WI38 (cell line): Measurements from ENCODE around the gene EOLA1.
"Not testable (repeated sequence)": the region's sequence is repeated elsewhere in the genome, so short reads cannot be mapped to it uniquely, and the experiment has no call there.

Experiments
- H3K4me3 ChIP-seq: 2 replicates; pipeline ENCODE4 v1.5.1; 2011; ENCODE audit warnings: low read depth, mild to moderate bottlenecking, control low read depth, low read length
- TF ChIP-seq, protein P1 (sequence below): IDR thresholded peaks from 2 replicates; pipeline ENCODE4 v1.5.1; 2012; ENCODE audit warnings: low read depth, mild to moderate bottlenecking, control low read depth, low read length

Gene EOLA1

DNA sequence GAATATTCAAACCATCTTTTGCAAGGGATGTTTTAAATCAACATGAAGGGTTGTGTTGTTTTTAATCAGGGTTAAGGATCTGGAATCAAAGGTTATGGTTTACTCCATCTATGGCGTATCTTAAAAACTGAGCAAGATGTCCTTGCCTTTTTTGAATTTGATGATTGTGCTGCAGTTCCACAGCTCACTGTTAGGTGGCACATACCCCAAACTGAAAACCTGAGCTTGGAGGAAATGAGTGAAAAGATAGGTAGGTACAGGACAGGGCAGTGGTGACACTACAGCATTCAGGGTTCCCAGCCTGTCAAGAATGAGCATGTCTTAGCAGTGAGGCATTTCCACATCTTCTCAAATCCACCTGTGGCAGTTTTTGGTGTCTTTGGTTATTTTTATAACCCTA is 13.1 kb upstream of the EOLA1 start:
- TF ChIP-seq, protein P1, sequence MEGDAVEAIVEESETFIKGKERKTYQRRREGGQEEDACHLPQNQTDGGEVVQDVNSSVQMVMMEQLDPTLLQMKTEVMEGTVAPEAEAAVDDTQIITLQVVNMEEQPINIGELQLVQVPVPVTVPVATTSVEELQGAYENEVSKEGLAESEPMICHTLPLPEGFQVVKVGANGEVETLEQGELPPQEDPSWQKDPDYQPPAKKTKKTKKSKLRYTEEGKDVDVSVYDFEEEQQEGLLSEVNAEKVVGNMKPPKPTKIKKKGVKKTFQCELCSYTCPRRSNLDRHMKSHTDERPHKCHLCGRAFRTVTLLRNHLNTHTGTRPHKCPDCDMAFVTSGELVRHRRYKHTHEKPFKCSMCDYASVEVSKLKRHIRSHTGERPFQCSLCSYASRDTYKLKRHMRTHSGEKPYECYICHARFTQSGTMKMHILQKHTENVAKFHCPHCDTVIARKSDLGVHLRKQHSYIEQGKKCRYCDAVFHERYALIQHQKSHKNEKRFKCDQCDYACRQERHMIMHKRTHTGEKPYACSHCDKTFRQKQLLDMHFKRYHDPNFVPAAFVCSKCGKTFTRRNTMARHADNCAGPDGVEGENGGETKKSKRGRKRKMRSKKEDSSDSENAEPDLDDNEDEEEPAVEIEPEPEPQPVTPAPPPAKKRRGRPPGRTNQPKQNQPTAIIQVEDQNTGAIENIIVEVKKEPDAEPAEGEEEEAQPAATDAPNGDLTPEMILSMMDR: peak; percentile 45
- H3K4me3 ChIP-seq: no peak overlapping the region

DNA sequence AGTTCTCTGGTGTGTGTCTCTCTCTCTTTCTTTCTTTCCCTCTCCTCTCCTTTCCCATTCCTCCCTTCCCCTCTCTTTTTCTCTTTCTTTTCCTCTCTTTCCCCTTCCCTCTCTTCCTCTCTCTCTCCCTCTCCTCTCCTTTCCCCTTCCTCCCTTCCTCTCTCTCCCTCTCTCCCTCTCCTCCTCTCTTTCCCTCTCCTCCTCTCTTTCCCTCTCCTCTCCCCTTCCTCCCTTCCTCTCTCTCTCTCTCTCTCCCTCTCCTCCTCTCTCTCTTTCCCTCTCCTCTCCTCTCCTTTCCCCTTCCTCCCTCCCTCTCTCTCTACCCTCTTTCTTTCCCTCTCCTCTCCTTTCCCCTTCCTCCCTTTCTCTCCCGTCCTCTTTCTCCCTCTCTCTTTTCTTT is 12.4 kb upstream of the EOLA1 start:
- no peak overlapping the region for H3K4me3 ChIP-seq
- TF ChIP-seq, protein P1: no peak

DNA sequence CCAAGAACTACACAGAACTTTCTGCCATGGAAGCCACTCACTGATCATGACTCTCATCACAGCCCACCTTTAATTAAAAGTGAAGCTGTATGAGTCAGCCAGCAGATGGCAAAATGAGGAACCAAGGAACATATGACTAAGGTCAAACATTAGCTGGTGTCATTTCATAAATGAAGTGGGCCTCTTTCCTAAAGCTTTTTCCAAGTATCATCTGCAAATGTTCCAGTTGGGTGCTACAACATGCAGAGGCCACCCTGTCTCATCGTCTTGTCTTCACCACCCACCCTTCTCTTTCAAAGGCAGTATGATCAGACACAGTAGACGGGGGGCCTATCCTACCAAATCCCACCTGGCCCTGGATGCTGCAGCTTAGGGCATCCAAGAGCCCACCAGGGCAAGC is 9.2 kb upstream of the EOLA1 start:
- H3K4me3 ChIP-seq: no peak overlapping the region
- TF ChIP-seq, protein P1: no peak

DNA sequence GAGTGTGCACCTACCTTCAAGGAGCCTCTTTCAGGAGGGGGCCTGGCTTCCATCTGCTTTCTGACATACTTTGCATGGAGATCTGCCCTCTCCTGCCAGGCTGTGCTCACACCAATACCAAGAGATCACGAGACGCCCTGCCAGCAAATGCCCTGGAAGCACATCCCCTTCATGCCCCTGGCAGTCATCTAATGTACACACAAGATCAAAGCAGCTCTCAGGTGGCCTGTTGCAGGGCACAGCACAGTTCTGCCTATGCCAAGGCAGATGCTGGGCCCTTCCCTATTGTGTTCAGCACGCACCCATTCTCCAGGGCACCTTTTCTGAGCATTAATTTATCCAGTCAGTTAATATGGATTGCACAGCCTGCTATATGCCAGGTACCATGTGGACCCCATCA is 7.9 kb upstream of the EOLA1 start:
- not testable (repeated sequence) for H3K4me3 ChIP-seq

DNA sequence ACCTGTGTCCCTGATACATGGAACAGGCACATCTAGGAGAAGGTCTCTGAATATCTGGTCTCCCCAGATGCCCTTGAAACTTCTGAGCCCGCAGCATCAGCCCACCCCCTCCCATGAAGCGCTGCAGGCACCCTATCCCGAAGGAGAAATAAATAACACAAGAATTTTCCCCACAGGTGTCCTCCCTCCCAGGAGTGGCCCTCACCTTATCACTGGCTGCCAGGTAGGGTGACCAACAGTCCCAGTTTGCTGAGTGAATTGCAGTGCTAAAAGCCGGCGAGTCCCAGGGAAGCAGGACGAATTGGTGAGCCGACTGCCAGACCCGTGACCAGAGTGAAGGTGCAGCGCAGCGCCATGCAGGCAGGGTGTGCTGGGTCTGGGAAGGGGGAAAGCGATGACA is 6.8 kb upstream of the EOLA1 start:
- H3K4me3 ChIP-seq: not testable (repeated sequence)

DNA sequence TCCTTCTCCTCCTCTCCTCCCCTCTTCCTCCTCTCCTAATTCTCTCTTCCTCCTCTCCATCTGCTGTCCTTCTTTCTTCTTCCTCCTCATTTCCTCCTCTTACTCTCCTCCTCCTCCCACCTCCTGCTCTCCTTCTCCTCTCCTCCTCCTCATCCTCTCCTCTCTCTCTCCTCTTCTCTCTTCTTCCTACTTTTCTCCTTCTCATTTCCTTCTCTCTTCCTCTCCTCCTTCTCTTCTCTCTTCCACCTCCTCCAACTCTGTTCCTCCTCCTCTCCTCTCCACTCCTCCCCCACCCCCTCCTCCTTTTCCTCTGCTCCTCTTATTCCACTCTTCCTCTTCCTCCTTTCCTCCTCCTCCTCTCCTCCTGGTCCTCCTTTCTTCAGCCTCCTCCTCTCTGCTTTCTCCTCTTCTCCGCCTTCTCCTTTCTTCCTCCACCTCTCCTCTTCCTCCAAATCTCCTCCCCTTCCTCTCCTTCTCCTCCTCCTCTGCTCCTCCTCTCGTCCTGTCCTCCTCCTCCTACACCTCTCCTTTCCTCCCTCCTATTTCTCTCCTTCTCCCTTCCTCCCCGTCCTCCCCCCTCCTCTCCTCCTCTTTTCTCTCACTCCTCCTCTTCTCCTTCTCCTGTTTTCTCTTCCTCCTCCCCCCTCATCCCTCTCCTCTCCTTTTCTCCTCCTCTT is 5.7 kb upstream of the EOLA1 start:
- not testable (repeated sequence) for H3K4me3 ChIP-seq

DNA sequence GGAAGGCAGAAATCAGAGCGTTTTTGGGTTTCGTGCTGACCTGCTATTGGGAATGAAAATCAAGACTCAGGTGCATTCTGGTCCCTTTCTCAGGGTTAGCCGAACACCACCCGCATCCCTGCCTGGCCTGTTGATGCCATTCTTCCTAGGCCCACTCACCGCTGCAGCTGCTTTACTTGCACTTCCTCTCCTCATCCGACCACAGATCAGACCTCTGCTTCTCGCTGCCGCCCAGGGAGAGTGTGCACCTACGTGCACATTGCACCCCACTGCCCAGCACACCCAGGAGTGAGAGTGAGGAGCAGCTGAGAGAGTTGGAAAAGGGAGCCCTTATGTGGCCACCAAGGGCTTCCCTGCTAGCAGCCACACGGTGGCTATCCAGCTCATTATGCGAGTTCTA is 3.3 kb upstream of the EOLA1 start:
- not testable (repeated sequence) for H3K4me3 ChIP-seq

DNA sequence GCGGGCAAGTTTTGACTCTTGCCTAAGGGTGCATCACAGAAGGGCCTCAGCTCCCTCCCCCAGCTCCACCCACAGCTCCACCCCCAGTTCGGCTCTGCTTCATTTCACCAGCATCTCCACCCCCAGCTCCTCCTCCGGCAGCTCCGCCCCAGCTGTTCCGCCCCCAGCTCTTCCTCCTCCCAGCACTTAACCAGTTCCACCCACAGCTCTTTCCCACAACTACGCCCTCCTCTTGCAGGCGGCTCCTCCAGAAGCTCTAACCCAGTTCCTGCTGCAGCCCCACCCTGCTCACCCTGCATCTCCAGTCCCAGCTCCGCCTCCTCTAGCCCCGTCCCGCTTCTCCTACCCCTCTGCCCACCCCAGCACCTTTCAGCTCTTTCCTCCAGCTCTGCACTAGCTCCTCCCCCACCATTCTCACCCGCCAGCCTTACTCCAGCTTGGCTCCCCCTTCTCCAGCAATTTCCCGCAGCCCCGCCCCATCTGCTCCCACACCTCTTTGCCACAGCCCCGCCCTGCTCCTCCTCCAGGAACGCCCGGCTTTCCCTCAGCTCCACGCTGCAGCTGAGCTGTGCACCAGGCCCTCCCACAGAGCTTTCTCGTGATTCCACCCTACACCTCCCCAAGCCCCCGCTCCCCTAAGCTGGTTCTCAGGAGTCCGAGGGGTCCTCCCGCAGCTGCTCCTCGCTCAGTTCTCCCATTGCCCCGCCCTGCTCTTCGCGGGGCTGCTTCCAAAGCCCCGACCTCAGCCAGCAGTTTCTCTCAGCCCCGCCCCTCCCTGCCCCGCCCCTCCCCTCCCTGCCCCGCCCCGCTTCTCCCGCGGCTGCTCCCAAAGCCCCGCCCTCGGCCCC is 1.3 kb upstream of the EOLA1 start:
- H3K4me3 ChIP-seq: peak overlapping the region; percentile 50
- TF ChIP-seq, protein P1: no peak

DNA sequence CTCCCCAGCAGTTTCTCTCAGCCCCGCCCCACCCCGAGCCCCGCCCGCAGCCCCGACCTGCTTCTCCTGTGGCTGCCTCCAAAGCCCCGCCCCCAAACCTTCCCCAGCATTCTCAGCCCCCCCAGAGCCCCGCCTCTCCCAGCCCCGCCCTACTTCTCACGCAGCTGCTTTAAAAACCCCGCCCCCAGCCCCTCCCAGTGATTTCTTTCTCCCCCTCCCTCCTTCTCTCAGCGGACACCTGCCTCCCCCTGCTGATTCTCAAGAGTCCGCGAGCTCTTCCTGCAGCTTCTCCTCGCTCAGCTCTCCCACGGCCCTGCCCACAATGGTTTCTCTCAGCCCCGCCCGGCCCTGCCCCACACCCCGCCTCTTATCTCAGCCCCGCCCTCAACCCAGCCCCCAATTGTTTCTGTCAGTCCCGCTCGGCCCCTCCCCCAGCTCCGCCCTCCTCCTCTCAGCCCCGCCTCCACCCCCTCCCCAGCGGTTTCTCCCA is 636 bp upstream of the EOLA1 start:
- TF ChIP-seq, protein P1: no peak
- peak overlapping the region; percentile 76 for H3K4me3 ChIP-seq
